ENCODE data around the gene S100B.

Gene S100B

DNA sequence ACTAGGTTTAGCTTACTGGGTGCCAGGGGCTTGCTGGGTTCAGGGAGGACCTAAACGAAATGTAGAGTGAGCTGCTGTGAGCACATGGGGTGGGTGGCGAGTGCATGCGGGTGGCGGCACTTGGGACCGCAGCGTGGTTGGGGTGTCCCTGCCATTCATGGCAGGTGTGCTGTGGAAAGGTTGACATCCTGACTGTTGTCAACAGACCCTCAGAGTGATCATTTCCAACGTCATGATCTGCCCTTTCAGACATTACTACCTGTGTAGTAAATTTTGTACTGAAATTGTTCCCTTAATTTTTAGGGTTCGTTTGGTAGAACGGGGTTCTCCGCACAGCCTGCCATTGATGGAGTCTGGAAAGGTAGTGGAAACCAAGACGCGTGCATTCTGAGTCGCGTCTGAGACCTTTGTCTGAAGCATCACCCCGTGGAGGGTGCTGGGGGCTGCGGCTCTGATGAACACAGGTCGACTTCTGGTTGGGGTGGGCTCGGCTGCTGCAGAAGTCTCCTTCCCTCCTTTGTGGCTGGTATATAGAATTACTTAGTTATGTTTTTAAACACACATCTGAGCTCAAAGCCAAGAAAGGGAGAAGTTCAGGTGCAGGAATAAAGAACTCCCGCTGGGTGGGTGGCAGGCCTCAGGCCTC is 43.3 kb downstream of the S100B start:
- no peaks in the 10 kb centered on the region for H3K4me1 ChIP-seq (ENCODE audit: control insufficient read depth, insufficient read depth, low read length, poor library complexity, severe bottlenecking)
- H3K36me3 ChIP-seq (ENCODE audit: control insufficient read depth, insufficient read depth, low read length), result peaks cover 95% of the 10 kb centered on the region
- H3K27ac ChIP-seq (ENCODE audit: low read depth, low read length, severe bottlenecking), result no peak overlapping the region
- H3K9me3 ChIP-seq (ENCODE audit: control insufficient read depth, low read length), result no peaks in the 10 kb centered on the region
- H3K4me3 ChIP-seq (ENCODE audit: extremely low read depth, insufficient read depth, low read length, poor library complexity, severe bottlenecking), result no peak overlapping the region
- 93 to 95% methylated on average over 14 to 15 of the region's 19 CpGs for WGBS, 2 experiments (ENCODE audit: insufficient coverage in 2 of 2)

DNA sequence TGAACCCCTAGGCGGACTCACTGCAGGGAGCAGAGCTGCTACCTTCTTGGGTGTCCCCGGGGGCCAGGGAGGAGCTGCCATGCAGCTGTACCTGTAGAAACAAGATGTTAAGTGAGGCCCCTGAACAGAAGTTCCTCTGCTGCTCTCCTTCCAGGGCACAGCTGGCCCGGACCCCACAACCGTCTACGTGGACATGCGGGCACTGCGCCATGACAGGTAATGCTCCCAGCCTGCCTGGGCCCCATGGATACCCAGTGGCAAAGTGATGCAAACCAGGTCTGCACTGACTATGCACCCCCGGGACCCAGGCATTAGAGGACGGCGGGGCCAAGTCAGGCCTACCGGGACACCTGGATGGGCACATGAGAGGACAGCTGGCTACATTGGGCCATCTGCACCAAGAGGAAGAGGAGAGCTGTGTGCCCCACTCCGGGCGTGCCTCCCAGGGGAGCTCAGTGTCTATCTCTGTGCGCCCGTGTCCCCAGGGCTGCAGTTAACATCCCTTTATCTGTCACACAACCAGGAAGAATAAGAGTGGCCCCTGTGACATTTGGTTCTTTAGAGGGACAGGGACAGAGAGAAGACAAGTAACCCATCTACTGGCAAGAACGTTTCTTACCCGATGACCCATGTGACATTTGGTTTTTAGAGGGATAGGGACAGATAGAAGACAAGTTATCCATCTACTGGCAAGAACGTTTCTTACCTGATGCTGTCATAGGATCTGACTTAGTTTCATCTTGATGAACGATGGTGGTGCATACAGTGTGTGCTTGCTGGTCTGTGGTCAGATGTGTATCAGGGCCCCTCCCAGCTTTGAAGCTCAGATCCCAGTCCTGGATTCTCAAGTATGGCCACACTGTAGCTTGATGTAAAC is 44.1 kb downstream of the S100B start:
- no peak overlapping the region for H3K27ac ChIP-seq (ENCODE audit: low read depth, low read length, severe bottlenecking)
- 94 to 97% methylated on average over 15 of the region's 19 CpGs for WGBS, 2 experiments (ENCODE audit: insufficient coverage in 2 of 2)
- no peaks in the 10 kb centered on the region for H3K4me1 ChIP-seq (ENCODE audit: control insufficient read depth, insufficient read depth, low read length, poor library complexity, severe bottlenecking)
- H3K9me3 ChIP-seq (ENCODE audit: control insufficient read depth, low read length), result no peaks in the 10 kb centered on the region
- H3K36me3 ChIP-seq (ENCODE audit: control insufficient read depth, insufficient read depth, low read length), result peaks cover 95% of the 10 kb centered on the region
- H3K4me3 ChIP-seq (ENCODE audit: extremely low read depth, insufficient read depth, low read length, poor library complexity, severe bottlenecking), result no peak overlapping the region

GRCh38 chr21:46559291-46559983 is 45.4 kb downstream of the S100B start:
- Histone ChIP-seq H3K4me3 (ENCODE audit: extremely low read depth, insufficient read depth, low read length, poor library complexity, severe bottlenecking) (no peak overlapping the region), H3K36me3 (ENCODE audit: control insufficient read depth, insufficient read depth, low read length) (peaks cover 94% of the 10 kb centered on the region), H3K27ac (ENCODE audit: low read depth, low read length, severe bottlenecking) (peak overlapping the region; percentile 36), H3K4me1 (ENCODE audit: control insufficient read depth, insufficient read depth, low read length, poor library complexity, severe bottlenecking) (no peaks in the 10 kb centered on the region), H3K9me3 (ENCODE audit: control insufficient read depth, low read length) (no peaks in the 10 kb centered on the region)
- WGBS, 2 experiments (ENCODE audit: insufficient coverage in 2 of 2), result 93 to 97% methylated on average over 12 to 13 of the region's 16 CpGs

GRCh38 chr21:46557919-46558392 is 46.9 kb downstream of the S100B start:
- H3K4me1 ChIP-seq (ENCODE audit: control insufficient read depth, insufficient read depth, low read length, poor library complexity, severe bottlenecking), result no peaks in the 10 kb centered on the region
- peaks cover 94% of the 10 kb centered on the region for H3K36me3 ChIP-seq (ENCODE audit: control insufficient read depth, insufficient read depth, low read length)
- H3K4me3 ChIP-seq (ENCODE audit: extremely low read depth, insufficient read depth, low read length, poor library complexity, severe bottlenecking), result no peak overlapping the region
- H3K27ac ChIP-seq (ENCODE audit: low read depth, low read length, severe bottlenecking), result no peak overlapping the region
- H3K9me3 ChIP-seq (ENCODE audit: control insufficient read depth, low read length), result no peaks in the 10 kb centered on the region
- 95 to 97% methylated on average over 24 to 26 of the region's 26 CpGs for WGBS, 2 experiments (ENCODE audit: insufficient coverage in 2 of 2)

DNA sequence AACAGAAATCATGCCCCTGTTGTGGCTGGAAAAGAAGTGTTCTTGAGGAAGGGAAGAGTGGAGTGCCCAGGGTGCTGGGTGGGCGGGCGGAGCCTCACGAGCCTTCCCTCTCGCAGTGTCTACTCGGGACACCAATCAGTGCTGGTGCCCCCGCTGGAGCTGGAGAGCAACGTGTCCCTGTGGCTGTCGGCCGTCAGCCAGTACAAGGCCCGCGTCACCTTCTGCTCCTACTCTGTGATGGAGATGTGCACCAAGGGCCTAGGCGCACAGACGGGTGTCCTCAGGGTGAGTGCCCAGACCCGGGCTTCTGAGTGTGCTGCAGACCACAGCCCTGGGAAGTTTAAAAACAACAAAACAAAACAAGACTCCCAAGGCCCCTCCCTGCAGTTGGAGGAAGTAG is 47.4 kb downstream of the S100B start:
- no peak overlapping the region for H3K27ac ChIP-seq (ENCODE audit: low read depth, low read length, severe bottlenecking)
- no peak overlapping the region for H3K4me3 ChIP-seq (ENCODE audit: extremely low read depth, insufficient read depth, low read length, poor library complexity, severe bottlenecking)
- H3K36me3 ChIP-seq (ENCODE audit: control insufficient read depth, insufficient read depth, low read length), result peaks cover 94% of the 10 kb centered on the region
- WGBS, 2 experiments (ENCODE audit: insufficient coverage in 2 of 2), result 93 to 94% methylated on average over 11 of the region's 14 CpGs
- H3K4me1 ChIP-seq (ENCODE audit: control insufficient read depth, insufficient read depth, low read length, poor library complexity, severe bottlenecking), result no peaks in the 10 kb centered on the region
- no peaks in the 10 kb centered on the region for H3K9me3 ChIP-seq (ENCODE audit: control insufficient read depth, low read length)

DNA sequence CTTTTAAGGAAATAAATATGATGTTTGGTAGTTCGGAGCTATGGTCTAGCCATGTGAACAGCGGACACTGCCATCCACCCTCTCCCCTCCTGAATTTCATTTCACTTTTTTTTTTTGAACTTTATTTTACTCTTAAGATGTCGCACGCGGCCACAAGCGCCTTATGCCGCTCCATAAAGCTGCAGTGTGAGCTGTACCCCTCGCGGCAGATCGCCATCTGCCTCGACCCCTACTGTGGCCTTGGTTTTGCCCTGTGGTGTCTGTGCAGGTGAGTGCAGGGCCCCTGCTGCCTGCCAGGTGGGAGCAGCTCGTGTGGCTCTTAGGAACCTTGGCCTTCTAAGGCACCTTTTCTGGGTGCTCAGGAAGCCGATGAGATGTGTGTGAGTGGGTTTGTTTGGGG is 48.1 kb downstream of the S100B start:
- 94 to 95% methylated on average over 10 of the region's 13 CpGs for WGBS, 2 experiments (ENCODE audit: insufficient coverage in 2 of 2)
- no peaks in the 10 kb centered on the region for H3K9me3 ChIP-seq (ENCODE audit: control insufficient read depth, low read length)
- H3K27ac ChIP-seq (ENCODE audit: low read depth, low read length, severe bottlenecking), result no peak overlapping the region
- H3K36me3 ChIP-seq (ENCODE audit: control insufficient read depth, insufficient read depth, low read length), result peaks cover 94% of the 10 kb centered on the region
- H3K4me1 ChIP-seq (ENCODE audit: control insufficient read depth, insufficient read depth, low read length, poor library complexity, severe bottlenecking), result no peaks in the 10 kb centered on the region
- H3K4me3 ChIP-seq (ENCODE audit: extremely low read depth, insufficient read depth, low read length, poor library complexity, severe bottlenecking), result no peak overlapping the region

GRCh38 chr21:46555678-46556077 is 49.2 kb downstream of the S100B start:
- Histone ChIP-seq H3K9me3 (ENCODE audit: control insufficient read depth, low read length) (no peaks in the 10 kb centered on the region), H3K36me3 (ENCODE audit: control insufficient read depth, insufficient read depth, low read length) (peaks cover 94% of the 10 kb centered on the region), H3K4me1 (ENCODE audit: control insufficient read depth, insufficient read depth, low read length, poor library complexity, severe bottlenecking) (no peaks in the 10 kb centered on the region), H3K27ac (ENCODE audit: low read depth, low read length, severe bottlenecking) (no peak overlapping the region), H3K4me3 (ENCODE audit: extremely low read depth, insufficient read depth, low read length, poor library complexity, severe bottlenecking) (no peak overlapping the region)
- WGBS, 2 experiments (ENCODE audit: insufficient coverage in 2 of 2), result 94 to 96% methylated on average over 12 to 16 of the region's 16 CpGs

DNA sequence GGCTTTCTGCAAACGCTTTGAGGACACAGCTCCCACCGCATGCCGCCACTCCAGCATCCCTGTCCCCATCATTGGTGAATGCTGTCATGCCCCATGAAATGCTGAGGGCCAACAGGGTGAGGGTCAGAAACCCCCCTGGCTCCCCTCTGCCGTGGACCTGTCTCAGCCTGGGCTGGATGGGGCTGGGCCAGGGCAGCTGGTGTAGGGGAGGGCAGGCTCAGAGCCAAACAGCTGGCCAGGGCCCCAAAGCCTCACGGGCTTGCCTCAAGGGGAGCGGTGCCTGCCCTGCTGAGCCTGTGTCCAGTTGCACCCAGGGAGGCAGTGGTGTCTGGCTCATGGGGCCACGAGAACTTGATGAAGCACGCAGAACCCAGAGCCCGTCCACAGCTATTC is 49.7 kb downstream of the S100B start:
- Histone ChIP-seq H3K27ac (ENCODE audit: low read depth, low read length, severe bottlenecking) (no peak overlapping the region), H3K4me3 (ENCODE audit: extremely low read depth, insufficient read depth, low read length, poor library complexity, severe bottlenecking) (no peak overlapping the region), H3K36me3 (ENCODE audit: control insufficient read depth, insufficient read depth, low read length) (peaks cover 94% of the 10 kb centered on the region), H3K4me1 (ENCODE audit: control insufficient read depth, insufficient read depth, low read length, poor library complexity, severe bottlenecking) (no peaks in the 10 kb centered on the region), H3K9me3 (ENCODE audit: control insufficient read depth, low read length) (no peaks in the 10 kb centered on the region)
- 91 to 92% methylated on average over 6 to 9 of the region's 9 CpGs for WGBS, 2 experiments (ENCODE audit: insufficient coverage in 2 of 2)

DNA sequence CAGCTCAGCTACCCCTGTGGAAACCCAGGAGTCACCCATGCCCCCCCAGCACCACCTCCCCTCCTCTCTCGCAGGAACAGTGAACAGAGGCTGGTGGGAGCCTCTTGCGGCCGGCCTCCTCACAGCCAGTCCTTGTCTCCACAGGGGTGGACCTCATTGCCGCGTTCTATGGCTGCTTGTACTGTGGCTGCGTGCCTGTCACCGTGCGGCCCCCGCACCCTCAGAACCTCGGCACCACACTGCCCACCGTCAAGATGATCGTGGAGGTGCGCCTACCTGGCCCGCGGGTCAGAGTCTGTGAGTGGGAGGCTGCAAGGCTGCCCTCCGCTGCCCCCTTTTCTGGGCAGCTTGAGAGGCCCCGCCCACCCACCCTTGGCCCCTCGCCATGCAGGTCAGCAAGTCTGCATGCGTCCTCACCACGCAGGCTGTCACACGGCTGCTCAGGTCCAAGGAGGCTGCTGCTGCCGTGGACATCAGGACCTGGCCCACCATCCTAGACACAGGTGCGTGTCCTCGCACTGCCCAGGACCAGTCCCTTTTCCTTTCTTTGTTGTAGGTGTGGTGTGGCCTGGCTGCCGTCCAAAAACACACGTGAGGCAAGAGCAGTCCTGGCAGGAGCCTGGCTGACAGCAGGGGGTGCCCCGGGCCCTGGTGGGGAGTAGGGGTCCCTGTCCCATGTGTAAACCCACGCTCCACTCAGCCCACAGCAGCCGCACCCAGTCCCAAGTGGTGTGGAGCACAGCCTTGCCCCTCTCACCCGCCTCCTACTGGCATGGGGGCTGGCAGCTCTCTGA is 50.3 kb downstream of the S100B start:
- no peaks in the 10 kb centered on the region for H3K4me1 ChIP-seq (ENCODE audit: control insufficient read depth, insufficient read depth, low read length, poor library complexity, severe bottlenecking)
- no peak overlapping the region for H3K27ac ChIP-seq (ENCODE audit: low read depth, low read length, severe bottlenecking)
- H3K4me3 ChIP-seq (ENCODE audit: extremely low read depth, insufficient read depth, low read length, poor library complexity, severe bottlenecking), result no peak overlapping the region
- 95 to 97% methylated on average over 20 to 24 of the region's 30 CpGs for WGBS, 2 experiments (ENCODE audit: insufficient coverage in 2 of 2)
- H3K36me3 ChIP-seq (ENCODE audit: control insufficient read depth, insufficient read depth, low read length), result peaks cover 94% of the 10 kb centered on the region
- no peaks in the 10 kb centered on the region for H3K9me3 ChIP-seq (ENCODE audit: control insufficient read depth, low read length)

DNA sequence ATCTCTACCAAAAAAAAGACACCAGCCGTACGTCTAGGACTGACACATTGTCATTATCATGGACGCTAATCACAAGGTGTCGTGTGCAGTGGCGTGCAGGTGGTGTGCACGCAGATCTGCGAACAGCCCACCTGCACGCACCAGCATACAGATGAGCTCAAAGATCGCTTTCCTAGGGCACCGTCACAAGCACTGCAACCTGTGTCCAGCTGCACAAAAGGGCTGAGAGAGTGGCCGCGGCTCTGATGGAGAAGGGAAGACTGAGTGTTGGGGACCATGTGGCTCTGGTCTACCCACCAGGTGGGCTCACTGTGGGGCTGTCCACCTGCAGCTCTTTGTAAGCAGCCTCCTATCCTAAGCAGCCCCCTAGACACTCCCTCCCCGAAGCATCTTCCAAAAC is 50.9 kb downstream of the S100B start:
- Histone ChIP-seq H3K4me1 (ENCODE audit: control insufficient read depth, insufficient read depth, low read length, poor library complexity, severe bottlenecking) (no peaks in the 10 kb centered on the region), H3K36me3 (ENCODE audit: control insufficient read depth, insufficient read depth, low read length) (peaks cover 93% of the 10 kb centered on the region), H3K9me3 (ENCODE audit: control insufficient read depth, low read length) (no peaks in the 10 kb centered on the region), H3K27ac (ENCODE audit: low read depth, low read length, severe bottlenecking) (no peak overlapping the region), H3K4me3 (ENCODE audit: extremely low read depth, insufficient read depth, low read length, poor library complexity, severe bottlenecking) (no peak overlapping the region)
- WGBS, 2 experiments (ENCODE audit: insufficient coverage in 2 of 2), result 95 to 97% methylated on average over 10 to 12 of the region's 13 CpGs

All from mesodermal cell (in vitro differentiated cells).